KBM-7 (cell line): ENCODE data around the gene PASK.
A peak's percentile ranks its signal among the peaks of the same experiment; 100 is the strongest.
"Not testable (repeated sequence)": the region's sequence is repeated elsewhere in the genome, so short reads cannot be mapped to it uniquely, and the experiment has no call there.

Source experiments
- DNase-seq: peaks from one replicate; pipeline ENCODE4 v3.0.0-alpha.2; 2015
- in situ Hi-C: fragments of 300-500 bp; cut with MboI; formaldehyde crosslinking; loops from 2 replicates; pipeline ENCODE4 v1.14.3; 2020; ENCODE audit warnings: low sequenced_read_pairs, low pct_unique_long_range_greater_than_20kb, mixed read lengths

The PASK gene

GRCh38 chr2:241148891-241149674 is at the start of gene PASK:
TSS of gene PASK (minus strand) at chr2:241149472. CDS start at chr2:241143032, 6,440 bp downstream.
- in situ Hi-C loops, result no loop called here

GRCh38 chr2:241198381-241199279 is 49.4 kb upstream of the PASK start:
- in situ Hi-C loops, result no loop called here
- no peak for DNase-seq

More at GRCh38 chr2:241148891-241149674, at the start of gene PASK:
- DNase-seq, result peak; percentile 93

- in situ Hi-C loops, result no loop called here
Observed at GRCh38 chr2:241197947-241198346, 48.7 kb upstream of the PASK start.

GRCh38 chr2:241197246-241197645 is 48.0 kb upstream of the PASK start:
- DNase-seq, in situ Hi-C loops: not testable (repeated sequence)

More at GRCh38 chr2:241197947-241198346, 48.7 kb upstream of the PASK start:
- no peak for DNase-seq

- in situ Hi-C loops, result no loop called here
Observed at GRCh38 chr2:241195506-241196130, 46.3 kb upstream of the PASK start.

GRCh38 chr2:241194811-241195210 is 45.5 kb upstream of the PASK start:
- no peak for DNase-seq
- in situ Hi-C loops, result no loop called here

More at GRCh38 chr2:241195506-241196130, 46.3 kb upstream of the PASK start:
- no peak for DNase-seq

- in situ Hi-C loops, result no loop called here
- DNase-seq, result no peak
Observed at GRCh38 chr2:241193271-241193670, 44.0 kb upstream of the PASK start.

GRCh38 chr2:241191081-241191480 is 41.8 kb upstream of the PASK start:
- in situ Hi-C loops, result no loop called here
- no peak for DNase-seq

GRCh38 chr2:241190291-241190981 is 41.2 kb upstream of the PASK start:
- DNase-seq, result no peak
- in situ Hi-C loops, result no loop called here

- DNase-seq, result no peak
- in situ Hi-C loops, result no loop called here
Observed at GRCh38 chr2:241189856-241190201, 40.6 kb upstream of the PASK start.

- in situ Hi-C loops, result no loop called here
- DNase-seq, result no peak
Observed at GRCh38 chr2:241189093-241189855, 40.0 kb upstream of the PASK start.

- no peak for DNase-seq
- in situ Hi-C loops, result no loop called here
Observed at GRCh38 chr2:241188361-241189092, 39.3 kb upstream of the PASK start, which contains the start of gene ANO7. TSS of gene ANO7 (plus strand) at chr2:241188677. CDS start at chr2:241190064, 1,387 bp downstream.

GRCh38 chr2:241187918-241188234 is 38.6 kb upstream of the PASK start:
- in situ Hi-C loops, result no loop called here

GRCh38 chr2:241187101-241187917 is 38.0 kb upstream of the PASK start:
- no peak for DNase-seq
- in situ Hi-C loops, result no loop called here

More at GRCh38 chr2:241187918-241188234, 38.6 kb upstream of the PASK start:
- DNase-seq, result no peak

- in situ Hi-C loops, result no loop called here
- DNase-seq, result no peak
Observed at GRCh38 chr2:241185961-241186360, 36.7 kb upstream of the PASK start.

- DNase-seq, result no peak
- in situ Hi-C loops, result no loop called here
Observed at GRCh38 chr2:241184901-241185300, 35.6 kb upstream of the PASK start.

- DNase-seq, result no peak
- in situ Hi-C loops, result no loop called here
Observed at GRCh38 chr2:241183221-241183620, 33.9 kb upstream of the PASK start.
